CD4-positive, alpha-beta T cell treated with Interleukin-1 beta for 1 hour (primary cell): ENCODE measurements around the gene INCA1.
A peak's percentile ranks its signal among the peaks of the same experiment; 100 is the strongest.

Experiments
- DNase-seq, 2 donors: peaks; one replicate each; pipeline ENCODE4 v3.0.0-alpha.2; 2020 to 2022

The INCA1 gene

DNA sequence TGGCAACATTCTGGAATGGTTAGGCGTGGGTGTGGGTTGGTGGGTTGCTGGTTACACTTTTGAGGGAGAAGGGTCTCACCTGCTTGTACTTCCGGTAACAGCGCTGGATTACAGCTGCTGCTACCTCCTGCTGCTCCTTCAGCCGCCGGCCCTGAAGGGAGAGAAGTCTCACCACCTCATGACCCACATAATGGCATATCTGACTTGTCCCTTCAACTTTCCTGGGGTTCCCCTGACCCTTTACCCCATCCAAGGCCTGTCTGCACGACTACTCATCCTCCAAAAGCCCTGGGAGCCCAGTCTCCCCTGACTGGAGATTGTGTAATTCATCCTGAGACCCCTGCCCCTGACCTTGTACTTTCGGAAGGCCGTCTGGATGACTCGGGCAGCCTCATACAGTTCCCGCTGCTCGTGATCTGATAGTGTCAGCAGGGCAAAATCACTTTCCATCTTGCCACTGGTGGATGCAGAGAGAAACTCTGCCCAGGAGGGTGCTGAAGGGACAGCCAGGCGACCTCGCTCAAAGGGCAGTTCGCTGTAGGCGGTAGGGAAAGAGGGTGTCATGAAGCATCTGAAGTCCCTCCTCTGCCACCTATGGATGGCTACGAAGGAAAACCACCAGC is 27.7 kb downstream of the INCA1 start:
- no peak for DNase-seq

DNA sequence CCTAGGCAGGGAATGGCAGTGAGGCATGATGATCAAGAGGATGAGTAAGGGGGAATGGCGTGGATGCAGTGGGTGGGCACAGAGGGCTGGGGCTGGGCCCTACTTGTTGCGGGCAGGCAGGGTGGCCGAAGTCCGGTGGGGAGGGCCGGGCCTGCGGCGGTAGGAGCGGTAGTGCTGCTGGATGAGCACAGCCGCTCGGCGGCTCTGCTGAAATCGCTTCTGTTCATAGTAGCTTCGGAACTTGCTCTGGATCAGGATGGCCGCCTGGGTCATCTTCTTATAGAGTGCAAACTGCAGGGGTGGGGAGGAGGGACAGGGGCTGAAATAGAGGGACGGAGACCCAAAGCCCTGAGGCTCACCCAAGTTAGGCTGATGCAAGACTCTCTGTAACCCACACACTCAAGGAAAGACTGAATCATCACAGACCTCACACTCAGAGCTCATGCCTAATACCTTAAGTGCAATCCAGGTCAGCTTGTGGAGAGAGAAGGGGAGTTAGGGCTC is 28.2 kb downstream of the INCA1 start:
- DNase-seq: no peak

DNA sequence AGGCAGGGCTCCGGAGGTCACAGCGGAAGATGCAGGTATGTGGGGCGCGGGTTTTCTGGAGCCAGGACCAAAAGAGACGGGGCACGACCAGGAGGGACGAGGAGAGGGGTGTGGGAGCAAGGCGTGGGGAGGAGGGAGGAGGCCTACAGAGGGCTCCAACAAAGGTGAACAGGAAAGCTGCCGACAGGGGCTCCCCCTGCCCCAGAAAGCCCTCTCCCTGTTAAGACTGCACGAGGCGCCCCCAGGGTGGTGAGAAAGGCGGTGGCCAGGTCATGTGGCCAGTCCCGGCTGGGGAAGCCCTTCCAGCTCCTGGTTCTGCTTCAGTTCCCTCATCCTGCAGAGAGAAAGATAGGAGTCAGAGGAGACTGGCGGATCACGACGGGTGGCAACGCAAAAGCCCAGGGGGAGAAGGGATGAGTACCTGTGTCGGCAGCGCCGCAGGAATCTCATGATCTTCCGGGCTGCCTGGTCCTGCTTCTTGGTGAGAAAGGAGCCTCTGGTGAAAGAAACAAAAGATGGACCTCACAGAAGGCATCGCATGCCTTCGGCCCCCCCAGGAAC is 28.8 kb downstream of the INCA1 start:
- no peak for DNase-seq

- peak; percentile 94 to 96 for DNase-seq
These were observed 29.5 kb downstream of the INCA1 start, which contains the start of gene SPAG7 for GRCh38 chr17:4967539-4968485. SPAG7 (minus strand) TSS chr17:4967817; CDS start chr17:4967804, 13 bp downstream.

- peak; percentile 98 to 99 for DNase-seq
These were observed 30.3 kb downstream of the INCA1 start for GRCh38 chr17:4966844-4967538.

- no peak for DNase-seq
These were observed 31.9 kb downstream of the INCA1 start for GRCh38 chr17:4965311-4965986.

- no peak for DNase-seq
These were observed 36.9 kb downstream of the INCA1 start for GRCh38 chr17:4960279-4960922.

GRCh38 chr17:4959261-4959965 is 37.9 kb downstream of the INCA1 start:
- no peak for DNase-seq

DNA sequence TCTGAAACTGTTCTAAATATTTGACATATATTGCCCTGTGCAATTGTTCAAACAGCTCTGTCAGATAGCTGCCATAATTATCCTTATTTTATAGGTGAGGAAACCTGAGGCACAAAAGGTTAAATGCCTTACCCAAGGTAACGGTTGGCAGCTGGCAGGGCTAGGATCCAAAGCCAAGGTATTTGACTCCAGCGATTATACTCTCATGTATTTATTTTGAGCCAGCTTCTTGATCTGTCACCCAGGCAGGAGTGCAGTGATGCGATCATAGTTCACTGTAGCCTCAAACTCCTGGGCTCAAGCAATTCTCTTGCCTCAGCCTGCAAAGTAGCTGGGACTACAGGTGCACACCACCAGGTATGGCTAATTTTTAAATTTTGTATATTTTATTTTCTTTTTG is 39.2 kb downstream of the INCA1 start:
- no peak for DNase-seq

DNA sequence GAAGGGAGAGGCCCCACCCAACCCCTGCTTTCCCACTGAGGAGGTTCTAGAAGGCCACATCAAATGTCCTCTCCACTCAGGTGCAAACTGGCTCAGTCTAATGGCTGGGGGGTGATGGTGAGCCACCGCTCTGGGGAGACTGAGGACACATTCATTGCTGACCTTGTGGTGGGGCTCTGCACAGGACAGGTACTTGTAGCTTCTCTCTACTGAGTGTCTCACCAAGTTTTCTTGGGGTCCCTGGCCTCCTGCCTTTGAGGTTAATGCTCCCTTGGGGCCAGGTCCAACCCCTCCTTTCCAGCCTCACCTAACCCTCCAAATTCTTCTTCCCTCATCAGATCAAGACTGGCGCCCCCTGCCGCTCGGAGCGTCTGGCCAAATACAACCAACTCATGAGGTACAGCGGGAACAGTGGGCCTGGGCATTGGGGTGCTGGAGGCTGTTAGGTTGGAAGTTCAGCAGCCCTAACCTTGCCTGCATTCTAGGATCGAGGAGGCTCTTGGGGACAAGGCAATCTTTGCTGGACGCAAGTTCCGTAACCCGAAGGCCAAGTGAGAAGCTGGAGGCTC is 40.7 kb downstream of the INCA1 start:
- DNase-seq: peak; percentile 44 to 52

DNA sequence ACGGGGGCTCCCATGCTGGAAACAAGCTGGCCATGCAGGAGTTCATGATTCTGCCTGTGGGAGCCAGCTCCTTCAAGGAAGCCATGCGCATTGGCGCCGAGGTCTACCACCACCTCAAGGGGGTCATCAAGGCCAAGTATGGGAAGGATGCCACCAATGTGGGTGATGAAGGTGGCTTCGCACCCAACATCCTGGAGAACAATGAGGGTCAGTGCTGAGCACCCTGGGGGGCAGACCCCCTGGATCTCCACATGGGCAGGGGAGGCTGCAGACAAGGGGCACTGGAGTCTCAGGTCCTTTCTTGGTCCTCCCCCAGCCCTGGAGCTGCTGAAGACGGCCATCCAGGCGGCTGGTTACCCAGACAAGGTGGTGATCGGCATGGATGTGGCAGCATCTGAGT is 42.2 kb downstream of the INCA1 start:
- DNase-seq: no peak

GRCh38 chr17:4953451-4953961 is 43.8 kb downstream of the INCA1 start:
- DNase-seq: no peak

DNA sequence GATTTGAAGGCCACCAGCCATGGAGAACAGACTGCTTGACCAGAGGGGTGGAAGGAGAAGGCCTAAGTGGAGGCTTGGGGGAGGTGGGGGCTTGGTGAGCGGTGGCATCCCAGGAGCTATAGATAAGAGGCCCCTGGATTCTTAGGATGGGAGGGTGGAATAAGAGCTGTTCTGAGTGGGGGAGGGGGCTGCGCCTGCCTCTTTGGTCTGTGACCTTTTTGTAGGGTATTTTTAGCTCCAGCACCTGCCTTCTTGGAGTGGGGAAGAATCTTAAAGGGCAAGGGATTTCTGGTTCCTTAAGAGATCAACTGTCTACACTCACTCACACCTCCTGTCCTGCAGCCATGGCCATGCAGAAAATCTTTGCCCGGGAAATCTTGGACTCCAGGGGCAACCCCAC is 45.8 kb downstream of the INCA1 start:
- no peak for DNase-seq

- no peak for DNase-seq
These were observed 46.5 kb downstream of the INCA1 start, which contains the start of gene ENO3 for GRCh38 chr17:4950746-4951204. ENO3 (plus strand) TSS chr17:4951119; CDS start chr17:4951830, 711 bp downstream.

- peak in 1 of 2 donors; percentile 17 for DNase-seq
These were observed 47.1 kb downstream of the INCA1 start for GRCh38 chr17:4950075-4950745.

GRCh38 chr17:4949321-4950074 is 47.8 kb downstream of the INCA1 start:
- DNase-seq: peak; percentile 85 to 86

DNA sequence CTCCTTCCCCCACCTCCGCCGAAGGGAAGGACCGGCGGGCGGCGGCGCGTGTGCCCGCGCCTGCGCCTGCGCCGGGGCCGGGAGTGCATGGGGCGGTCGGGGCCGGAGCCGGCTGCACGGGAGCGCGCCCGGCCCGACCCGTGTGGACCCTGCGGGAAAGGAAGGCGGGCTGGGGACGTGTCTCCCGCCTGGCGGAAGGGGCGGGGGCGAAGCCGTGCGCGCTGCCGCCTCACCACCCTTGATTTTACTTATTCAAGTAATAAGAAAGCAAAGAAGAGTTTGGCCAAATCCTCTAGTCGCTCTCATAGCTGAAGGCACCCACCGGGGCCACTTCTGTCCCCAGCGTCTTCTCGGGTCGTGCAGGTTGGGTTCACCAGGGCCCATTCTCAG is 48.4 kb downstream of the INCA1 start:
- DNase-seq: peak; percentile 78 to 83

DNA sequence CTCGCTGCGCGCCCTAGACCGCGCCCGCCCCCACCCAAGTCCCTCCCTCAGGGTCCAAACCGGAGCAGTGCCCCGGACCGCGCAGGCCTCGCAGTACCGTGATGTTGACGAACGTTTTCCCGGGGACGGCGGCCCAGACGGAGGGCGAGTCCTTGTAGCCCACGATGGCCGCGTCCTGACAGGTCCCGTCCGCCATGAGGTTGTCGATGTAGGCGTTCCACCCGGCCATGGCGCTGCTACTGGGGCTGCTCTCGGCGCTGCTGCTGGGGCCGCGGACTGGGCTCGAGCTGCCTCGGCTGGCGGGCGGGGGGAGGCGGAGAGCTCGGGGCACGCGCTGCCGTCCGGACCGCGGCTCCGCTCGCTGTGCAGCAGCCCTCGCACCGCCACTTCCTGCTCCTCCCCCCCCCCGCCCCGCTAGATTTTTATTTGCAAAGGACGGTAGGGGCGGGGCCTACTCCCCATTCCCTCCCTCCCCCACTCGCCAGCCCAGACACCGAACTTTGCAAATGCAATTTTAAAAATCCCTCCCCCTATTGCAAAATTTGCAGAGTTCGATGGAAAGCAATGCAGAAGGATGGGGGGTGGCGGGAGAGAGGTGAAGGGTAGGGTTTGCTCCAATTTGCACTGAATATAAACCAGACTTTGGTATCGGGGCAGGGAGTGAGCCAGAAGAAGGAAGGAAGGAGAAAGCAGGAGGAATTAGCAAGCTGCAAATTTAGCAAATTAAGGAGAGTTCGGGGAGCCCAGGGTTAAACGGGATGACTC is 49.0 kb downstream of the INCA1 start, which contains the start of gene PFN1:
TSS of gene PFN1 (minus strand) at position 365 of the 765 bp plus-strand sequence. CDS start at position 229, 136 bp downstream.
- DNase-seq: peak; percentile 92 to 93
